Stimulated activated CD4-positive, alpha-beta T cell treated with anti-CD3 and anti-CD28 coated beads, TNF-alpha, amount 100 ng/mL, for 24 hours (primary cell): ENCODE results near the gene SIK3.

Experiments used
- DNase-seq, 3 experiments: peaks; one replicate each; pipeline ENCODE4 v3.0.0-alpha.2; 2020; ENCODE audit warnings: low read depth in 3 of 3

Gene SIK3

DNA sequence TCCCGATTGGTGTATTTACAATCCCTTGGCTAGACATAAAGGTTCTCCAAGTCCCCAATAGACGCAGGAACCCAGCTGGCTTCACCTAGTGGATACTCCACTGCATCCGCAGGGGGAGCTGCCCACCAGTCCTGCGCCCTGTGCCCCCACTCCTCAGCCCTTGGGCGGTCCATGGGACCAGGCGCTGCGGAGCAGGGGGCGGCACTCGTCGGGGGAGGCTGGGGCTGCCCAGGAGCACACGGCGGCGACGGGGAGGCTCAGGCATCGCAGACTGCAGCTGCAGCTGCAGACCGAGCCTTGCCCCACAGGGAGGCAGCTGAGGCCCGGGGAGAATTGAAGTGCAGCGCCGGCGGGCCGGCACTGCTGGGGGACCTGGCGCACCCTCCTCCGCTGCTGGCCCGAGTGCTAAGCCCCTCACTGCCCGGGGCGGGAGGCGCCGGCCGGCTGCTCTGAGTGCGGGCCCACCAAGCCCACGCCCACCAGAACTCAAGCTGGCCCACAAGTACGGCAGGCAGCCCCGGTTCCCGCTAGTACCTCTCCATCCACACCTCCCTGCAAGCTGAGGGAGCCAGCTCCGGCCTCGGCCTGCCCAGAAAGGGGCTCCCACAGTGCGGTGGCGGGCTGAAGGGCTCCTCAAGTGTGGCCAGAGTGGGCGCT is 12.2 kb upstream of the SIK3 start:
- DNase-seq = no peak

DNA sequence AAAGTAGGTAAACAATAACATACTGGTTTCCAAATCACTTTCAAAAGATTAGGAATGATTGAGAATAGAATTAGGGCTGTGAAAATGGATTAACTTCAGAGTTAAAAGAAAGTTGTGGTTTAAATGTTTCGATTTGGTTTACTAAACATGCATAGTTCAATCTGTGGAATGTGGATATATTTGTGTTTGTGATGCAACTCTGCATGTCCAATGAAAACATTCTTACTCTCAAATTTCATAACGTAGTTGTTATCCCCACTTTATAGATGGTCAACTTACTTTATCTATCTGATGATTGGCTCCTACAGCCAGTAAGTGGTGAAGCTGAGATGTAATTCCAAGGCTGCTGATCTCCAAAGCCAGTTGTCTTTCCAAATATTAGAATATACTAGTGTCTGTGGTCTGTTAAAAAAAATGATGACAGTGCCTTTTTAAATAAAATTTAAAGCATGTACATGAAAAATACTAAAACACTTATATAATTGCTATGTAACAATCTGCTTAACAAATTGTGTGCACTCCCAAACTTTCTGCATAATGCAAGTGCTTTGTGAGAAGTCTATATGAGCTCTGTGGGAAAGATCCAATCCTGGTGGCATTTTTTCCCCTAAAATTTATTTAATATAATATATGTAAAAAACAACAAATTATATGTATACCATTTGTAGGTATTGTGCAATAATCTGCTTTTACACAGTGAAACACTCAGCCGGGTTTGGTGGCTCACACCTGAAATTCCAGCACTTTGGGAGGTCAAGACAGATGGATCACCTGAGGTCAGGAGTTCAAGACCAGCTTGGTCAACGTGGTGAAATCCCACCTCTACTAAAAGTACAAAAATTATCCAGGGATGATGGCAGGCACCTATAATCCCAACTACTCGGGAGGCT is 9.7 kb upstream of the SIK3 start:
- no peak for DNase-seq

DNA sequence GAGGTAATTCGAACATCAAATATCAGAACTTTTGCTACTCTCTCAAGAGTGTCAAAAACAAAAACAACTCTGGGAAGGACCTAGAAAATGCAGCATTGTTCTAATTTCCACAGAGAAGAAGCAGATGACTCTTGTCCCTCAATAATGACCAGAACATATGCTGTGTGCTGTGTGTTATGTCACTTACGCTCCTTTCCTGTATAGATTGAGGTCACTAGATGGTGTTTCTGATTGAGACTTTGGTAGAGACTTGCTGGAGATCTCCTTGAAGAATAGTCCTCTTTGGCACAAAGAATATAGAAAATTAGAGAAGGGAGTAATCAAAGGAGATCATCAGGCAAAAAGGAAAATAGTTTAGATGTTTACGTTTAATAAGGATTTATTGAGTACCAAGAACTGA is 2.3 kb upstream of the SIK3 start:
- DNase-seq = no peak

DNA sequence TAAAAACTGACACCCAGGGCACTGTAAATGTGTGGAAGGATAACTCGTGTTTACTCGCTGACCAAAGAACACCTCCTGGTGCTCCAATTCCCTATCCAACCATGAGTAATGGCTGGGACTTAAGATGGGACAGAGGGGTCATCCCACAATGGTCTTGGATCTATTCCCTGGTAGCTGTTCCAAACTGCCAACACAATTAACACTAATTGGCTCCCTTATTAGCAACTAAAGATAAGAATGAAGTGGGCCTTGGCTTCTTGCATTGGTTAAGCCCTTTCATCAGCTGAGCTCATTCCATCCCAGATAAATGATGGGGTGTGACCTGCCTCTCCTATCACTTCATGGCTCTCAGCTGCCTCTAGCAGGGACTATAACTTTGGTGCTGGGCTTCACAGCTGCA is 1.5 kb upstream of the SIK3 start:
- DNase-seq = no peak

DNA sequence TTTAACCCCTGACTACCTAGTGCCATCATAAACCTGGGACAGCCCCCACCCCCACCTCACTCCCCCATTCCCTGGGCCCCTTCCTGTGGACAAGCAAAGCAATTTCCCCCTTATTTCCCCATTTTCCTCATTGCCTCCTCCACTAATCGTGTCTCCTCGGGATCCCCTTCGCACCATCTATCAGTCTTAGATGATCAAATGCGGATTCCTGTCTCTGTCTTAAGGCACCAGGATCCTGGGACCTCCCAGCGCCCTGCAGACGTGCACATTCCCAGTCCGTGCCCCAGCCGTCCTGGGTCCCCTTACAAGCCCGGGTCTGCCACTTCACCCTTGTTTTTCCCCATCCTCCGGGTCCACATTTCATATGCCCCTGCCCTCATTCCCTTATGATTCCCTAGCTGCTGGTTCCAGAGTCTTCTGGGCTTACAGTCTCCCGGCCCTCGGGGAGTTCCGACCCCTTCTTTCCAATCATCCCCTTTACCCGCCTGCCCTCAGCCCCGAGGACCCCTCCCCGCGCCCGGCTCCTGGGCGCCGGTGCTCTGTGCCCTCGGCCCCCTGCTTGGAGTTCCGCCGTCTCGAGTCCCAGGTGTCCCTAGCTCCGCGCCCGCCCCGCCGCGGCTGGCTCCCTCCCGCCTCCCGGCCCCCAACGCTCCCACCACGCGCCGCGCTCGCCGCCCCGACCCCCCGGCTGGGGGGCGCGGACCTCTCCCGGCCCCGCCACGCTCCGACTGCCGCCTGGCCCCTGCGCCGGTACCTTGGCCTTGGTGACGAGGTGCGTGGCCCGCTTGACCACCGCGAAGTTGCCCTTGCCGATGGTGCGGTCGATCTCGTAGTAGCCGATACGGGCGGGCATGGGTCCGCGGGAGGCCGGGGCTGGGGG is 599 bp downstream of the SIK3 start:
- DNase-seq = peak; percentile 11 to 19 (median 12)

DNA sequence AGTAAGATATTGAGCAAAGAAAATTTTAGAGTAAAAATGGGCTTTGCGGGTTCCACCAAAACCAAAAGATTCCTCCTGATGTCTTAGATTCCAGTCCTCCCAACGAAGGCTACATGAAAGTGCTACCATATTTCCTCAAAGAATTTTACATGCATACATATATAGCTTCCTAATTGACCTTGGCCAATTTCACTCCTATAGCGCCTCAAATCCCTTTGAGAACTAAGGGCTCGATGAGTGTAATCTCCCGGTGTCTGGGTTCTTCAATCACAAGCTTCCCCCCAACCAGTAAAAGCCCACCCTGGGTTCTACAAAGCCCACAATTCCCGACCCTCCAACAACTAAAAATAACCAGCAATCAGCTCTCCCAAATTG is 1.2 kb downstream of the SIK3 start:
- no peak for DNase-seq

DNA sequence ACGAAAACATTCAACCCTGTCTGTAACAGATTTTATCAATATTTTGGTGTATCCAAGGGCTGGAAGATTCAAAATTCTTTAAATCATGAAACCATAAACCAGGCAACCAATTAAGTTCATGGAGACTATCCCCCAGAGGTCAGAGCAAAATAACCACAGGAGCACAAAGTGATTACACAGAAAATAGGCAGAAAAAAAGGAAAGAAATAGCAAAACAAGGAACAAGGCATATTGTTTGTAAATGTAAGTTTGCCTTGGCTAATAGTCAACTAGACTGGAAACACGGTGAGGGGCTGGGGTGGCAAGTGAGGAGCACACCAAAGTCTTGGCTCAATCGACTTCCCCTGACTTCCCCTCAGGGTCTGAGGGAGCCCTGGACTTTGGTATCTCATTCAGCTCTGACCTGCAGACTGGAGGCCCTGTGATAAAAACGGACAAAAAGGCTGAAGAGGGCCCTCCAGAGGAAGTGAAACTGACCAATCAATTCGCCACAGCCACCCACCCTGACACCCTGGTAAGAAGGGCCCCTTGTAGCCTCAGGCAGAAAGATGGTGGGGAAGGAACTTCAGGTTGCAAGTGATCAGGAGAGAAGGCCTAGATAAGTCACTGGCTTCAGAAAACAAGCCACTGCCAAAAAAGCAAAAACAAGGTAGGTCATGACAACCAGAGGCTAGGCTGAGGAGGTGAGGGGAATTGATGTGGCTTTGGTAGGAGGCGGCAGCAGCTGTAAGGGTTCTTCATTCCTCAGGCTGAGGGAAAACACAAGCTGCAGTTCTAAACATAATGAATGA is 1.8 kb downstream of the SIK3 start:
- peak in 2 of 3 experiments; percentile 11 for DNase-seq

DNA sequence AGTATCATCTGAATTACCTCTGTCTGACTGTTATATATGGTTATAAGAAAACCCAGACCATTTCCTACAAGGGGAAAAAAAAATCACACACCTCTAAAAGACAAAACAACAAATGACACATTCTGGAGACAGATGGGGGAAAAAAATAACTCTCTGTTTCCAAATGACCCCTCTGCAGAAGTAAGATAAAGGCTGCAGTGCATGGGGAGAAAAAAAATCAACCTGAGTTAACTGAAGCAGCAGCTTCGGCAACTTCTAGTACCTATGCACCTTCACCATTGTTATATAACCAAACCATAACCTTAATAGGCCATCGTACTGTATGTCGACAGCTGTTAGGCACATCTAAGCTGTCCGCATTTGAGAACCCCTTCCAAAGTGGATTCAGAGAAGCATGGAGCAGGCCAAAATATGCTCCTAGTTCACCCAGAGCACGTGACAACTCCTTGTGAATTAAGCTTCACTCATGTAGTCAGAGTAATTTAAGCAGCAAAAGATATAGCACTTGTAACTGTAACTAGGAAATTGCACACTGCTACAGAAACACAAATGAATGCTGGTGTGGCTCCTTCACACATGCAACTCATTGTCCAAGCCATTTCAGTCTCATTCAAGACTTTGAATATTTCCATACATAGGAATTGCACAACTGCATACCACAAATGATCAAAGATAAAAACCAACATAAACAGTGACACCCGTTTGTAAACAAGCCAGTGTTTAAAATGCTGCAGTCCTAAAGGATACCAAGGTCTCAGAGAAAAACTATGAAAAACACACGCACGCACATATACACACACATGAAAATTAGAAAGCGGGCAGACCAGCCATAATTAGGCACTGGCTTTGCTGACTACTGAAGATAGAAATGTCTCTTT is 2.7 kb downstream of the SIK3 start:
- no peak for DNase-seq

DNA sequence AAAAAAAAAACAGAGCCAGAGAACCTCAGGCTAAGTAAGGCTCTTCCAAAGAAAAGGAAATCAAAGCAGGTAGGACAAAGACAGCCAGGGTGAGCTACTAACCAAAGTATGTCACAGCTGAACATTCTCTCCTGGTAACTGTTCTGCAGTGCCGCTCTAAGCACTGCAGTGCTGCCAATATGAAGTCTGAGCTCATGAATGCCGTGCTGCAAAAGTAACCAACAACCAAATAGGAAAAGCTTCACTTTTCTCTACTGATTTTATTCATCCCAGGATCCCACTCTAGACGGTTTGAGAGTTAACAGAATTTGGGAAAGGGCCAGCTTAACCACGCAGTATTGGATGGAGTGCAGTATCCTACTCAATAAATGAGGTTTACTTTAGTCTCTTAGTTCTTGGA is 3.5 kb downstream of the SIK3 start:
- no peak for DNase-seq

DNA sequence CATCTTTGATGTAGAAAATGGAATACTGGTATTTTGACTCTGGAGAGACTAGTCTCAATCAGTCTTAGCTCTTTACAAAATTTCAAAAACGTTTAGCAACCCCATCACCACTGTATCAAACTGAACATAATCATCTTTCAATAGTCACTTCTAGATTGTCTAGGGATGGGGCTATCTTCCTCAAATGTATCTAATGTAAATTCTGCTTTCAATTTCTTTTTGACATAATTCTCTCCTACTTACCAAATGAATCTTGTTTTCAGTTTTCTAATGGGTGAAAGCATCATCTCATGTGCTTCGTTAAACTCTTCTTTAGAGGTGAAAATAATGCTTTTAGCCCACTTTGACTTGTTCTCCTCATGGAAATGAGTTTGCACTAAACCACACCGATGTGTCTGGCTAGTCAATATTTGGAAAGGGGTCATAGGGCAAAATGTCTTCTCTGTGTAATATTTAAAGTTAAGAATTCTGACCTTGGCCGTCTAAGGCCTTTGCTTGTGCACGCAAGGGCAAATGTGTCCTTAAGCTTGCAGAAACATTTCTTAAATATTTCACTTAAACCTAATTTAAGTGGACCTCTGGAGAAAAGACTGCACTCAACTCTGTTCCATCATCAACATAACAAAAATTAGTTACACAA is 5.2 kb downstream of the SIK3 start:
- no peak for DNase-seq

DNA sequence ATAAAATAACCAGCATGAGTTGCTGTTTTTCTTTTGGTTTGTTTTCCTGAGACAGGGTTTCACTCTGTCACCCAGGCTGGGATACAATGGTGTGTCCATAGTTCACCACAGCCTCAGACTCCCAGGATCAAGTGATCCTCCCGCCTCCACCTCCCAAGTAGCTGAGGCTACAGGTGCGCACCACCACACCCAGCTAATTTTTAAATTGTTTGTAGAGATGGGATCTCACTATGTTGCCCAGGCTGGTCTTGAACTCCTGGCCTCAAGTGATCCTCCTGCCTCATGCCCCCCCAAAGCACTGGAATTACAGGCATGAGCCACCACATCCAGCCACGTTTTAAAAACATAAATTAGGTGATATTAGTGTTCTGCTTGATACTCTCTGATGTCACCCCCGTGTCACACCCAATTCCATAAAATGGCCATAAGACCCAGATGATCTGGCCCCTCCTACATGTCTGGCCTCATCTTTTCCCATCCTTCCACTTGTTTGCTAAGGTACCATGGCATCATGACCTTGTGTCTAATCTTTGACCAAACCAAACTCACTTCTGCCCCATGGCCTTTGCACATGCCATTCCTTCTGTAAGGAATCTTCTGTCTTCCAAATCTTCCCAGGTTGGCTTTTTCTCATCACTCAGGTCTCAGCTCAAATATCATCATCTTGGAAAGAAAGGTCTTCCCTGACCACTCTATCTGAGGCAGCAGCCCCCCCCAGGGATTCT is 6.3 kb downstream of the SIK3 start:
- DNase-seq = no peak

DNA sequence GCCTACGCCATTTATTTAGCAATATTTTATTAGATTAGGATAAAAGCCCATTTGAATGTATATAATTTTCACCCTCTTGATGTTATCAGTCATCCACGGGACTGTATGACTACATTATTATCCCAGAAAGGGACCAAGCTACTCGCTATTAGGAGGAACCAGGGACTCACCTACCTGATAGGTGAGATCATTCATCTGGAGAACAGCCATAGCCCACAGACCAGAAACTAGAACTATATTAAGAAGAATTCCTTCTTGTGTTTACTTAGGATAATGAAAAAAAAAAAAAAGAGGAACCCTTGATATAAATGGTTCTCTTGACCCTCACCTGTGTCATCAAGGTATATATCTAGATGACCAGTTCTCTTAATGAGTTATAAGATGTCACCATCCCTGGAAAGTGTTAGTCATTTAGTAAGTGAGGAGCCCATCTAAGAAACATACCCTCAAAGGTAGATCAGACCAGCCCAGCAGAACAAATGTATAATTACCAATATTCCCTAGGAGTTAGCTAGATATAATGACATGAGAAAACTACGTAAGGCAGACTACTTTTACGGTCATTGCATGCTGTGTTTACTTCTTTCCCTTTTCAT is 8.0 kb downstream of the SIK3 start:
- no peak for DNase-seq

DNA sequence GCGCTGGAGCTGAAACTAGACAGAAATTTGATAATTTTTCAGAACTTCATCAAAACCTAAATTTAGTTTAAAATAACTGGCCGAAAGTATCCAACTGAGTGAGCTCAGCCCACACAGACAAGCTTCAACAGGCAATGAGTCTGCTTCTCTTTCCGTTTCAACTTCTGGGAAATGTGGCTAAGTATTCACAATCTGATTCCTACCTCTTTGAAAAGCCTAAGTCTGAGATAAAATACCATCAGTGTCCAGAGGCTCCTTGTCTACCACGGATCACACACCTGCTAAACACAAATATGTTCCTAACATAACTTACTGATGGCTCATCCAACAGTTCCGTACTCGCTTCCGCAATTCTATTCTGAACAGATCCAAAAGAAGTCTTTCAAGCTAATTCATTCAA is 8.5 kb downstream of the SIK3 start:
- no peak for DNase-seq

DNA sequence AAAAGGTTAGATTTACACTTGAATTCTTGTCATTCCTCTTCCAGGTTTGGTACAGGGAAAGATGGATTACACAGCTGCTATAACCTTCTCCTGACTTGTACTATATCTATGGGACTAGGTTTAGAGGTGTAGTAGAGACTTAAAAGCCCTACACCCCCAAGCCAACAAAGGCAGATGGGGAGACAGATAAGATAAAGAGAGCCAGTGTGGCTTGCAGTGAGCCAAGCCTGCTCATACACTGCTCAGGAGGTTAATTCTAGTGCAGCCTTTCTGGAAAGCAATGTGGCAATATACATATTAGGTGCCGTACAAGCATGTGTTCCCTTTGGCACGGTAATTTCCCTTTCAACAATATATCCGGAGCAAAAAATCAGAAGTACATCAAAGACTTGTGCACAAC is 10.8 kb downstream of the SIK3 start:
- DNase-seq = no peak

DNA sequence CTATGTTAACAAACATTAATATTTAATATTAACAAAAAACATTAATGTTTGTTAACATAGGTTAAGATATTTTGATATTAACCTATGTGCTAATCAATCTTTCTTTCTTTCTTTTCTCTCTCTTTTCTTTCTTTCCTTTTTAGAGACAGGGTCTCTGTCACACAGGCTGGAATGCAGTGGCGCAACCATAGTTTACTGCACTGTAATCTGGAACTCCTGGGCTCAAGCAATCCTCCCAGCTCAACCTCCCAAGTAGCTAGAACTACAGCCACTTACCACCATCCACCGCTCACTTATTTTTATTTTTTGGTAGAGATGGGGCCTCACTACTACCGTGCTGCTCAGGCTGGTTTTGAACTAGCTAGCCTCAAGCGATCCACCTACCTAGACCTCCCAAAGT is 13.2 kb downstream of the SIK3 start:
- no peak for DNase-seq

DNA sequence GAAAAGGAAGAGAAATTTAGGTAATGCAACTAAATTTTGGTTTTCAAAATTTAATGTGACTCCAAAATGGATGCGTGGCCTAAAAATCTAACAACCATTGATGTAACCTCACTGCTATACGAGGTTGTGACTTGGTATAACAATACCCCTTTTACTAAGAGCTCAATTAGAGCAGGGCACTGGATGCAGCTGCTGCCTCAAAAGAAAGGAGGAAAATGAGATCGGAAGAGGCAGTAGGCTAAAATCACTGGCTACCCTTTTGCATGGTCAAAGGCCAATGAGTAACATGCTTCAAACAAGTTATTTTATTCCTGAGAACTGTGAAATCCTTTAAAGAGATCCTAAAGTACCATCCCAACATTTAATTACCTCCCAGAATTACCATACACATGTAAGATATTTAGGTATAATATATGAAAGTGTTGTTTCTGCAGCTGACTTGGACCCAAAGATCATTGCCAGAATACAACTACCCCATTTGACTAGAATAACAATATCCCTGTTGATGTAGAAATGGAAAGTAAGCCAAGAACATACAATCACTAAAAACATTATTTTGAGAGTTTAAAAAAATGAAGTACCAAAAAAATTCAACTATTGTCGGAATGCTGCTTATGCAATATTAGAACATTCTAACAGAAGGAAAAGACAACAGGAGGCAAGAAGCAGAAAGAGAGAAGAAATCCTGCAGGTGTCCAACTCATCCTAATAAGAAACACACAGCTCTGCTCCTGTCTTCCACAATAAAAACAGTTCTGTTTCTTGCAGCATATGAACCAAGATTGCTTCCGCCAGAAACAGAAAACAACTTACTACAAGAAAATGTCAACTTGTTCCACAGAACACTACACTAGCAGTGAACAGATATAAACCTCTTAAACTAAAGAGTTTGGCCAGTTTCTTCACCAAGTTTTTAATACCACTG is 15.0 kb downstream of the SIK3 start:
- no peak for DNase-seq

DNA sequence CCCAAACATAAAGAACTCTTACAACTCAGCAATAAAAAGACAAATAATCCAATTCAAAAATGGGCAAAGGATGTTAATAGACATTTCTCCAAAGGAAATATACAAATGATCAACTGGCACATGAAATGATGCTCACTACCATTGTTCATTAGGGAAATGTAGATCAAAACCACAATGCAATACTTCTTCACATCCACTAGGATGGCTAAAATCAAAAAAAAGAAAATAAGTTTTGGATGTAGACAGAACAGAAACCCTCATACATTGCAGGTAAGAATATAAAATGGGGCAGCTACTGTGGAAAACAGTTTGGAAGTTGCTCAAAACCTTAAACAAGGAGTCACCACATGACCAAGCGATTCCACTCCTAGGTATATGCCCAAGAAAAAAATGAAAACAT is 16.3 kb downstream of the SIK3 start:
- no peak for DNase-seq

DNA sequence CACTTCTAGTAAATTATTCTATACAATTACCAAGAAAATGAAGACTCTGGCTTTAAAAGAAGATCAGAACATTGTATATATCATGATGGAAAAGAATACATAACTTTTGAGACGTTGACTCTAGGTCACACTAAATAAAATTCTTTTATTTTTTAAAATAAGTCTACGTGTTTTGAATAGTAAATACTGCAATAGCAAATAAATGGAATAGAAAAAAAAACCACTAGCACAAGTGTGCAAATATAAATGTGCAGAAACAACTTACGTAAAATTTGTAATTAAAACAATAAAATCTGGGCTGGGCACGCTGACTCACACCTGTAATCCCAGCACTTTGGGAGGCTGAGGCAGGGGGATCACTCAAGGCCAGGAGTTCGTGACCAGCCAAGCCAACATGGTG is 17.9 kb downstream of the SIK3 start:
- no peak for DNase-seq
